ENCODE results near the gene ZNF331.

Gene ZNF331

GRCh38 chr19:53554804-53555203, 16.9 kb downstream of the ZNF331 start:
- H3K27ac ChIP-seq (ENCODE audit: insufficient read depth, low read length, poor library complexity, severe bottlenecking): peak overlapping the region; percentile 95
- H3K4me3 ChIP-seq (ENCODE audit: insufficient read depth, low read depth, low read length, poor library complexity, severe bottlenecking): peak overlapping the region; percentile 55
- peaks cover 16% of the 10 kb centered on the region for H3K36me3 ChIP-seq (ENCODE audit: control insufficient read depth, insufficient read depth, low read length)
- H3K27me3 ChIP-seq (replicated peaks; ENCODE audit: control insufficient read depth, insufficient read depth, low read length, poor library complexity, severe bottlenecking): no peaks in the 10 kb centered on the region
- no peaks in the 10 kb centered on the region for H3K9me3 ChIP-seq (ENCODE audit: control insufficient read depth, low read length)
- peaks cover 12% of the 10 kb centered on the region for H3K4me1 ChIP-seq (ENCODE audit: control insufficient read depth, insufficient read depth, low read length, poor library complexity, severe bottlenecking)
- DNase-seq: no peak

- peak overlapping the region; percentile 95 for H3K27ac ChIP-seq (ENCODE audit: insufficient read depth, low read length, poor library complexity, severe bottlenecking)
- no peaks in the 10 kb centered on the region for H3K27me3 ChIP-seq (replicated peaks; ENCODE audit: control insufficient read depth, insufficient read depth, low read length, poor library complexity, severe bottlenecking)
- H3K4me1 ChIP-seq (ENCODE audit: control insufficient read depth, insufficient read depth, low read length, poor library complexity, severe bottlenecking): peaks cover 12% of the 10 kb centered on the region
- peaks cover 16% of the 10 kb centered on the region for H3K36me3 ChIP-seq (ENCODE audit: control insufficient read depth, insufficient read depth, low read length)
- H3K4me3 ChIP-seq (ENCODE audit: insufficient read depth, low read depth, low read length, poor library complexity, severe bottlenecking): peak overlapping the region; percentile 55
- no peak for DNase-seq
- H3K9me3 ChIP-seq (ENCODE audit: control insufficient read depth, low read length): no peaks in the 10 kb centered on the region
Observed at GRCh38 chr19:53555352-53555751, 17.4 kb downstream of the ZNF331 start.

DNA sequence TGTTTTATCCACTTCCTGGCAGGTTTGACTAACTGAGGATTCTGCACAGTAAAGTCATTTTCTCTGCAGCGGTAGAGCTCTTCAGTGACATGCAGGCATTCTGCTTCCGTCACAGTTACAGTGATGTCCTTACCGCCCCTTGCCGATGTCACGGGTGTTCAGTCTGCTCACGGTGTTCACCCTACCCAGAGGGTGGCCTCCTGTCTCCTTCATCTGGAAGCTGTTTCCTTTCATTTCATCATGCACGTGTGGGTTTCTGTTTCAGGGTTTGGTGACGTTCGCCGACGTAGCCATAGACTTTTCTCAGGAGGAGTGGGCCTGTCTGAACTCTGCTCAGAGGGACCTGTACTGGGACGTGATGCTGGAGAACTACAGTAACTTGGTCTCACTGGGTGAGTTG, 33.4 kb downstream of the ZNF331 start:
- Histone ChIP-seq H3K4me1 (ENCODE audit: control insufficient read depth, insufficient read depth, low read length, poor library complexity, severe bottlenecking) (no peaks in the 10 kb centered on the region), H3K4me3 (ENCODE audit: insufficient read depth, low read depth, low read length, poor library complexity, severe bottlenecking) (no peak overlapping the region), H3K27me3 (replicated peaks; ENCODE audit: control insufficient read depth, insufficient read depth, low read length, poor library complexity, severe bottlenecking) (no peaks in the 10 kb centered on the region), H3K9me3 (ENCODE audit: control insufficient read depth, low read length) (peaks cover 13% of the 10 kb centered on the region), H3K36me3 (ENCODE audit: control insufficient read depth, insufficient read depth, low read length) (peaks cover 64% of the 10 kb centered on the region), H3K27ac (ENCODE audit: insufficient read depth, low read length, poor library complexity, severe bottlenecking) (no peak overlapping the region)
- DNase-seq: no peak

GRCh38 chr19:53576941-53577653, 39.2 kb downstream of the ZNF331 start:
- no peak overlapping the region for H3K4me3 ChIP-seq (ENCODE audit: insufficient read depth, low read depth, low read length, poor library complexity, severe bottlenecking)
- no peak overlapping the region for H3K27ac ChIP-seq (ENCODE audit: insufficient read depth, low read length, poor library complexity, severe bottlenecking)
- DNase-seq: no peak
- peaks cover 51% of the 10 kb centered on the region for H3K9me3 ChIP-seq (ENCODE audit: control insufficient read depth, low read length)
- no peaks in the 10 kb centered on the region for H3K4me1 ChIP-seq (ENCODE audit: control insufficient read depth, insufficient read depth, low read length, poor library complexity, severe bottlenecking)
- peaks cover 64% of the 10 kb centered on the region for H3K36me3 ChIP-seq (ENCODE audit: control insufficient read depth, insufficient read depth, low read length)
- no peaks in the 10 kb centered on the region for H3K27me3 ChIP-seq (replicated peaks; ENCODE audit: control insufficient read depth, insufficient read depth, low read length, poor library complexity, severe bottlenecking)

DNA sequence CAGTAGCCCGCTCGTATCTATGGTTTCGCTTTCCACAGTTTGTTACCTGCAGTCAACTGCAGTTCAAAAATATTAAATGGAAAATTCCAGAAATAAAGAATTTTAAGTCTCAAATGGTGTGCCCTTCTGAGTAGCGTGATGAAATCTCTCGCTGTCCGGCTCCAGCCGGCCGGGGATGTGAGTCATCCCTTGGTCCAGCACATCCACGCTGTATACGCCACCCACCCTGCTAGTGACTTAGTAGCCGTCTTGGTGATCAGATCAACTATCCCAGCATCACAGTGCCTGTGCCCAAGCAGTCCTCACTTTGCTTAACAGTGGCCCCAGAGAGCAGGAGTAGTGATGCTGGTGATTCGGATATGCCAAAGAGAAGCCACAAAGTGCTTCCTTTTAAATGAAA, 40.0 kb downstream of the ZNF331 start:
- Histone ChIP-seq H3K4me1 (ENCODE audit: control insufficient read depth, insufficient read depth, low read length, poor library complexity, severe bottlenecking) (no peaks in the 10 kb centered on the region), H3K9me3 (ENCODE audit: control insufficient read depth, low read length) (peaks cover 51% of the 10 kb centered on the region), H3K27ac (ENCODE audit: insufficient read depth, low read length, poor library complexity, severe bottlenecking) (no peak overlapping the region)

GRCh38 chr19:53579518-53579917, 41.6 kb downstream of the ZNF331 start:
- H3K27me3 ChIP-seq (replicated peaks; ENCODE audit: control insufficient read depth, insufficient read depth, low read length, poor library complexity, severe bottlenecking): no peaks in the 10 kb centered on the region
- H3K4me3 ChIP-seq (ENCODE audit: insufficient read depth, low read depth, low read length, poor library complexity, severe bottlenecking): no peak overlapping the region
- DNase-seq: no peak
- peaks cover 42% of the 10 kb centered on the region for H3K36me3 ChIP-seq (ENCODE audit: control insufficient read depth, insufficient read depth, low read length)
- peaks cover 51% of the 10 kb centered on the region for H3K9me3 ChIP-seq (ENCODE audit: control insufficient read depth, low read length)
- H3K27ac ChIP-seq (ENCODE audit: insufficient read depth, low read length, poor library complexity, severe bottlenecking): no peak overlapping the region
- H3K4me1 ChIP-seq (ENCODE audit: control insufficient read depth, insufficient read depth, low read length, poor library complexity, severe bottlenecking): no peaks in the 10 kb centered on the region

More for the DNA sequence above, 40.0 kb downstream of the ZNF331 start:
- peaks cover 58% of the 10 kb centered on the region for H3K36me3 ChIP-seq (ENCODE audit: control insufficient read depth, insufficient read depth, low read length)
- no peak for DNase-seq
- no peaks in the 10 kb centered on the region for H3K27me3 ChIP-seq (replicated peaks; ENCODE audit: control insufficient read depth, insufficient read depth, low read length, poor library complexity, severe bottlenecking)
- no peak overlapping the region for H3K4me3 ChIP-seq (ENCODE audit: insufficient read depth, low read depth, low read length, poor library complexity, severe bottlenecking)

DNA sequence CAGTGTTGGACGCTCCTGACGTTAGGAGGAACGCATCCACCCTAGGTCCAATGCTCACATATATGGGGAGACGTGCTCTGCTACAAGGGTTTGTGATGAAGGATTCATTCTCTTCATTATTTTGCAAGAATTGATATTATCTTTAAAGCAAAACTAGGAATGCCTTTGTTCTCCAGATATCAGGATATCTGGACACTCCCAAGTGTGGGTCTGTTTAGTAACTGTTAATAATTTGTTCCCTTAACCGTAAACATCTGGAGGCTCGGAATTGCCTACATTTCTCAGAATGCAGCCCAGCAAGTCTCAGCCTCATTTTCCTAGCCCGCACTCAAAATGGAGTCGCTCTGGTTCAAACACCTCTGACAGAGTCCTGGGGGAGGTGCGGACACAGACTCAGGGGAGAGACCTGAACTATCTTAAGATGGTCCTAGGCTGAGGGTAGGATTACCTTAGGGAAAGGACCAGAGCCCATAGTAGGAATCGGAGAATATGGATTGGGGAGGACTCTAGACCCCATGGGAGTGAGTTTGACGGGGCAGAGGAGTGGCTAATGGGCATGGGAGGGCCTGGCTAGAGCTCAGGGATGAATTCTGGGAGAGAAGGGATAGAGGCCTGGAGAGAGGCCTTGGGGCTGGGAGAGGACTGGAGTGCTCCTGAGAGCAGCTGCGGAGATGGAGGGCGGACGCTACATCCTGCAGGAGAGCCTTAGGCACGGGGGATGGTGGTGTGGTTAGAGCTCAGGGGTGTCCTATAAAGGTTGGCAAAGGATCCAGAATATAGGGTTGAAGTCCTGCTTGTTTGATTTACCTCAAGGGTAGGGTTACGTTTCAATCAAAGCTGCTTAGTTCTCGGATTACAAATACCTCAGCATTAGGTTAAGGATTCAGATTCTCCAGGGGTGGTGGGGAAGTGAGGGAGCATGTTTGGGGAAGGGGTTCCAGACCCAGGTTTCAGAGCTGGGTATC, 43.2 kb downstream of the ZNF331 start:
- no peak overlapping the region for H3K27ac ChIP-seq (ENCODE audit: insufficient read depth, low read length, poor library complexity, severe bottlenecking)
- no peaks in the 10 kb centered on the region for H3K27me3 ChIP-seq (replicated peaks; ENCODE audit: control insufficient read depth, insufficient read depth, low read length, poor library complexity, severe bottlenecking)
- peaks cover 44% of the 10 kb centered on the region for H3K9me3 ChIP-seq (ENCODE audit: control insufficient read depth, low read length)
- peaks cover 27% of the 10 kb centered on the region for H3K36me3 ChIP-seq (ENCODE audit: control insufficient read depth, insufficient read depth, low read length)
- no peak for DNase-seq
- H3K4me1 ChIP-seq (ENCODE audit: control insufficient read depth, insufficient read depth, low read length, poor library complexity, severe bottlenecking): no peaks in the 10 kb centered on the region
- H3K4me3 ChIP-seq (ENCODE audit: insufficient read depth, low read depth, low read length, poor library complexity, severe bottlenecking): no peak overlapping the region

GRCh38 chr19:53581871-53582279, 43.9 kb downstream of the ZNF331 start:
- DNase-seq: no peak
- peaks cover 20% of the 10 kb centered on the region for H3K36me3 ChIP-seq (ENCODE audit: control insufficient read depth, insufficient read depth, low read length)
- no peaks in the 10 kb centered on the region for H3K4me1 ChIP-seq (ENCODE audit: control insufficient read depth, insufficient read depth, low read length, poor library complexity, severe bottlenecking)
- no peak overlapping the region for H3K27ac ChIP-seq (ENCODE audit: insufficient read depth, low read length, poor library complexity, severe bottlenecking)
- peaks cover 37% of the 10 kb centered on the region for H3K9me3 ChIP-seq (ENCODE audit: control insufficient read depth, low read length)
- no peaks in the 10 kb centered on the region for H3K27me3 ChIP-seq (replicated peaks; ENCODE audit: control insufficient read depth, insufficient read depth, low read length, poor library complexity, severe bottlenecking)
- no peak overlapping the region for H3K4me3 ChIP-seq (ENCODE audit: insufficient read depth, low read depth, low read length, poor library complexity, severe bottlenecking)

- H3K9me3 ChIP-seq (ENCODE audit: control insufficient read depth, low read length): peaks cover 25% of the 10 kb centered on the region
- no peak overlapping the region for H3K4me3 ChIP-seq (ENCODE audit: insufficient read depth, low read depth, low read length, poor library complexity, severe bottlenecking)
- H3K36me3 ChIP-seq (ENCODE audit: control insufficient read depth, insufficient read depth, low read length): peaks cover 6% of the 10 kb centered on the region
- H3K27ac ChIP-seq (ENCODE audit: insufficient read depth, low read length, poor library complexity, severe bottlenecking): no peak overlapping the region
- H3K4me1 ChIP-seq (ENCODE audit: control insufficient read depth, insufficient read depth, low read length, poor library complexity, severe bottlenecking): no peaks in the 10 kb centered on the region
- no peaks in the 10 kb centered on the region for H3K27me3 ChIP-seq (replicated peaks; ENCODE audit: control insufficient read depth, insufficient read depth, low read length, poor library complexity, severe bottlenecking)
- DNase-seq: no peak
Observed at GRCh38 chr19:53583181-53583580, 45.2 kb downstream of the ZNF331 start.

GRCh38 chr19:53586277-53586691, 48.3 kb downstream of the ZNF331 start:
- DNase-seq: no peak
- Histone ChIP-seq H3K27ac (ENCODE audit: insufficient read depth, low read length, poor library complexity, severe bottlenecking) (no peak overlapping the region), H3K9me3 (ENCODE audit: control insufficient read depth, low read length) (peaks cover 7% of the 10 kb centered on the region), H3K4me1 (ENCODE audit: control insufficient read depth, insufficient read depth, low read length, poor library complexity, severe bottlenecking) (no peaks in the 10 kb centered on the region), H3K27me3 (replicated peaks; ENCODE audit: control insufficient read depth, insufficient read depth, low read length, poor library complexity, severe bottlenecking) (no peaks in the 10 kb centered on the region), H3K4me3 (ENCODE audit: insufficient read depth, low read depth, low read length, poor library complexity, severe bottlenecking) (no peak overlapping the region), H3K36me3 (ENCODE audit: control insufficient read depth, insufficient read depth, low read length) (no peaks in the 10 kb centered on the region)
